HG03103 (cell line): Measurements from ENCODE around the gene PHOX2A.
"Not testable (repeated sequence)": the region's sequence is repeated elsewhere in the genome, so short reads cannot be mapped to it uniquely, and the experiment has no call there.

Experiments used
- ATAC-seq: cut with Tn5 transposase; IDR thresholded peaks from one replicate; pipeline ENCODE4 v1.9.1; 2021; ENCODE audit warnings: low read depth; ENCODE audit not compliant: unreplicated experiment

PHOX2A gene

DNA sequence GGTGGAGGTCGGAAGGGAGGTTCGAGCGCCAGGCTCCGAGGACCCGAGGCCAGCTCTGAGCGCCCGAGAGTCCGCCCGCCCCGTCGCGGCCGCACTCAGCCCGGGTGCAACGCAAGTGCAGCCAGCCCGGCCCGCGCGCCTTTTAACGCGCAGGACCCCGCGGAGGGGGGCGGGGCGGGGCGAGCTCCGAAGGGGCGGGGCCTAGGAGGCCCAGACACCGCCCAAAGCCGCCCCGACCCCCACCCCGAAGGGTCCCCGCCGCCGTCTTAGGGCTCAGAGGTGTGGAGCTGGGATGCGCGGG, at the start of gene PHOX2A:
Gene PHOX2A (minus strand): TSS at position 117 of the 301 bp plus-strand sequence. CDS start 172 bp downstream, outside the sequence.
- no peak for ATAC-seq

GRCh38 chr11:72293391-72293790, 49.4 kb upstream of the PHOX2A start:
- ATAC-seq: no peak

- ATAC-seq: no peak
Observed at GRCh38 chr11:72292106-72292785, 48.3 kb upstream of the PHOX2A start.

- ATAC-seq: not testable (repeated sequence)
Observed at GRCh38 chr11:72290741-72291140, 46.8 kb upstream of the PHOX2A start.

GRCh38 chr11:72287293-72287692, 43.3 kb upstream of the PHOX2A start:
- no peak for ATAC-seq

- no peak for ATAC-seq
Observed at GRCh38 chr11:72283947-72284346, 40.0 kb upstream of the PHOX2A start.

DNA sequence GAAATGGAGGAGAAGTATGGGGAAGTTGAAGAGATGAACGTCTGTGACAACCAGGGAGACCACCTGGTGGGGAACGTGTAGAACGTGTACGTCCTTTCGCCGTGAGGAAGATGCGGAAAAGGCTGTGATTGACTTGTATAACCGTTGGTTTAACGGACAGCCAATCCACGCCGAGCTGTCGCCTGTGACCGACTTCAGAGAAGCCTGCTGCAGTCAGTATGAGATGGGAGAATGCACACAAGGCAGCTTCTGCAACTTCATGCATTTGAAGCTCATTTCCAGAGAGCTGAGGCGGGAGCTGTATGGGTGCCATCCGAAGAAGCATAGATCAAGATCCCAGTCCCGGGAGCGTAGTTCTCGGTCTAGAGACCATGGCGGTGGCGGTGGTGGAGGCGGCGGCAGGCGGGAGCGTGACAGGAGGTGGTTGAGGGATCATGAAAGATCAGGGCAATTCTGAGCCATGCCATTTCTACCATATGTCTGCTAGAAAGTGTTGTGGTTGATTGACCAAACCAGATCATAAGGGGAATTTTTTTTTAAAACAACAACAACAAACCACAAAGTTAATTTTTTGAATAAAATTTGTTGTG, 36.8 kb upstream of the PHOX2A start:
- ATAC-seq: no peak

GRCh38 chr11:72280037-72280436, 36.1 kb upstream of the PHOX2A start:
- no peak for ATAC-seq

GRCh38 chr11:72278905-72279304, 34.9 kb upstream of the PHOX2A start:
- ATAC-seq: no peak

- ATAC-seq: no peak
Observed at GRCh38 chr11:72274435-72274834, 30.5 kb upstream of the PHOX2A start.

GRCh38 chr11:72271980-72272379, 28.0 kb upstream of the PHOX2A start:
- no peak for ATAC-seq

DNA sequence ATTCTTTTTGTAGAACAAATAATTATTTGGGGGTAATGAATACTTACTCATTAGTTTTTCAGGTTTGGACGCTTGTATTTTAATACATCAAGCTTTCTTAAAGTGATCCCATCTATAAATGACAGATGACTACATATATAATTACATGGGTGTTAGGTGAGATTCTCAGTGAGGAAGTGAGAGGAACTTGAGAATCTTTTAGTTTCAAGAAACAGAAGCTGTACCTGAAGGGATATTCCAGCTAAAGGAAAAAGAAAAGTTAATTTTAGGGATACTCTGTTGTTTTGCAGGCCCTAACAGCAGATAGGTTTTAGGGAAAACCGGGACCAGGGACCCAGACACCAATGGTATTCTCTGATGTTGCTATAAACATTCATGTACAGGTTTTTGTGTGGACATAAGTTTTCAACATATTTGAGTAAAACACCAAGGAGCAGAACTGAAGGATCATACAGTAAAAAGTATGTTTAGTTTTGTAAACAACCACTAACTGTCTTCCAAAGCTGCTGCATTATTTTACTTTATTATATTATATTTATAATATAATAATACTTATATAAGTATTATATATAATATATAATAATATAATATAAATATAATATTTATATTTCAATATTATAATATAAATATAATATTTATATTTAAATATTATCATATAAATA, 24.1 kb upstream of the PHOX2A start:
- ATAC-seq: no peak

DNA sequence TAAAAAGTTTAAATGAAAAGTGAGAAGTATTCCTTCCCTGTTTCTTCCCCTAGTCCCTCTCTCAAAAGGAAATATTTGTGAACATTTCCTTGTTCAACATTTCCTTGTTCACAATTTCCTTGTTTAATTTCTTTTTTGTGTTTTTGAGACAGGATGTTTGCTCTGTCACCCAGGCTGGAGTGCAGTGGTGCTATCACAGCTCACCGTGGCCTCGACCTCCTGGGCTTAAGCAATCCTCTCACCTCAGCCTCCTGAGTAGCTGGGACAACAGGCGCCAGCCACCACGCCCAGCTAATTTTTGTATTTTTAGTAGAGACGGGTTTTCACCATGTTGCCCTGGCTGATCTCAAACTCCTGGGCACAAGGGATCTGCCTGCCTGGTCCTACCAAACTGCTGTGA, 23.0 kb upstream of the PHOX2A start:
- ATAC-seq: not testable (repeated sequence)

DNA sequence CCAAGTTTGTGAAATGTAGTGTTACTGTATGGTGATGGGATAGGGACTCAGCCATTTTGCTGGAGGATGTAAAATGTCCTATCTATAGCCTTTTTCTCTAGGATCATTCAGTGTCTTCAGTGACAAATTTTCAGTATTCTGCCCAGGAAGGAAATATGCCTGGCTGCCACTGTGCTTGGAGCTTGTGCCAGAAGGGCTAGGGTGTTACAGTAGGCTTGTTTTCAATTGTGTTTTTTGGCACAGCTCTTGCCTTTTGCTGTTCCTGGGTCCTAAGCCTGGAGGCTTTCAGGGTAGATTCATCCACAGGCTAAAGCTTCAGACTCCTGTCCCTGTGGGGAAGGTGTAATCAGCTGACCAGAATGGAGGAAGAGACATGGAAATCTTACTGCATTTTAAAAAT, 22.0 kb upstream of the PHOX2A start:
- ATAC-seq: no peak

DNA sequence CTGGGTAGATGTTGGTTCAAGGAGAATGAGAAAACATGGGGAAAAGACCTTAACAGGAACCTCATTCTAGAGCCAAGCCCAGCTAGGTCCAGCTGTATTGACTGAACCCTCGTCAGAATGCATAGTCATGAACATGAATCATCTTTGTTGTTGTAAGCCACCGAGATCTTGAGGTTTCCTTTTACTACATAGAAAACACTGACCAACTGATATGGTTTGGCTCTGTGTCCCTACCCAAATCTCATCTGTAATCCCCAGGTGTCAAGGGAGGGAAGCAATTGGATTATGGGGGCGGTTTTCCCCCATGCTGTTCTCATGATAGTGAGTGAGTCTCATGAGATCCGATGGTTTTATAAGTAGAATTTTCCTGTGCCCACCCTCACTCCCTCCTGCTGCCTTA, 19.4 kb upstream of the PHOX2A start:
- ATAC-seq: no peak

DNA sequence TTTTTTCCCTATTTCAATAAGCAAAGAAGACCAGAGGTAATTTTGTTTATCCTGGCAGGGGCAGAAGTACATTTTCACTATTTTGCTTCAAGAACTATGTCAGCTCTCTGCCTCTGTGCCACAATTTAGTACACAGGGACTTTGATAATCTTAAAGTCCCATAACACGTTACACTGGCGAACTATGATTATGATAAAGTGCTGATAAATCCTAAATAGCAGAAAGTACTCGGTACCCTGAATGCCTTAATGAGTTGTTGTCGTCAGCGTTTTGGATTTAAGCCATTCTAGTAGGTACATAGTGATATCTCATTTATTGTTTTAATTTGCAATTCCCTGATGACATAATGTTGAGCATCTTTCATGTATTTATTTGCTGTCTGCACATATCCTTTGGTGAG, 16.6 kb upstream of the PHOX2A start:
- no peak for ATAC-seq

DNA sequence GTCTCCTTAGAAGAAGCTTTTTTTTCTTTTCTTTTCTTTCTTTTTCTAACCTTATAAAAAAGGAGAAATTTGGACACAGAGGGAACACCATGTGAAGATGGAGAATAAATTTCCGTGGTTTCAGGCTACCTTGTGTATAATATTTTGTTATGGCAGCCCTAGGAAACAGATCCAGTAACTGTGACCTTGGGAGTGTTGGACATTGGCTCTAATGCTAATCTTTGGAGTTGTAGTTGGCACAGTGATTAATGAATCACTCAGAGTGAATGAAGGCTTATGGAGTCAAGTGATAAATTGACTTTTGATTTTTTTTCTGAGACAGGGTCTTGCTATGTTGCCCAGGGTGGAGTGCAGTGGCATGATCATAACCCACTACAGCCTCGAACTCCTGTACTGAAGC, 15.5 kb upstream of the PHOX2A start:
- ATAC-seq: no peak

DNA sequence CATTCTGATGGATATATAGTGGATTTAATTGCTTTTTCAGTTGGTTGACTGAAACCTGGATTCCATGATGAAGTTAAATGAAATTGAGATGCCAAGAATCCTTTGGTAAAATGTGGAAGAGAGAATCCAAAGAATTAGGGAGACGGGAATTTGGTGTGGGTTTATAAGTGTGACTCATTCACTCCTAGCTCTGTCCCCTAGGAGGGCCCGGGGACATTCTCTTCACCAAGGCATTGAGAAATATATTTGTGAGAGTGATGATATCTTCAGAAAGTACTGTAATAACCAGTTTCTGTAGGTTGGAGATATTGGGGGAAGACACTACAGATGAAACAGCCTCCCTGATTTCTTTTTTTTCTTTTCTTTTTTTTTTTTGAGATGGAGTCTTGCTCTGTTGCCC, 13.6 kb upstream of the PHOX2A start:
- no peak for ATAC-seq

DNA sequence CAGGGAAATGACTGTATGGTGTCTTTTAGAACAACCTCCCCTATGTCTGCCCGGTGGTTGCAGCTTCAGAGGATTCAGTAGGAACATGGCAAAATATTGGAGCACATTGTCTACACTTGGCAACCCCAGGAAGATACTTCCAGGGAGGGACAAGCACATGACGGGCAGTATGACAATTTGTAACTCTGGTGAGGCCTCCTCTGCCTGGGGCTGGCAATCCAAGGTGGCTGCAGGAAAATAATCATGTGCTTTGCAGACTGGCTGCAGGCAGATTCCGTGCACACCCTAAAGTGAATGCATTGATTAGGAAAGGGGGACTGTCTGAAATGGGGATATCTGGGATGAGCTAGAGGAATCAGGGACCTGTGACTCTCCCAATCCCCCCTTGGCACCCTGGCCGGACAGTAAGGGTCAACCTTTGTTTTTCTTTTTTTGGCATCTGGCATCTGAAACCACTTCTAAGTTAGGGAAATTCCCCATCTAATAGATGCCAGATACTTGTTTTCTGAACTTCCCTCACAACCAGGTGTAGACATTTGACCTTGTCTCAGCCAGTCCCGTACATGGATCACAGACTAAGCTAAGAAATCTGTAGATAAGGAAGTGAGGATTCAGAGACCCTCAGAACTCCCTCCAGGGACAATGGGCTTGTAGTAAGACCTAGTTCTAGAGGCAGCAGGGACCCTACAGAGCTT, 10.5 kb upstream of the PHOX2A start:
- ATAC-seq: no peak

DNA sequence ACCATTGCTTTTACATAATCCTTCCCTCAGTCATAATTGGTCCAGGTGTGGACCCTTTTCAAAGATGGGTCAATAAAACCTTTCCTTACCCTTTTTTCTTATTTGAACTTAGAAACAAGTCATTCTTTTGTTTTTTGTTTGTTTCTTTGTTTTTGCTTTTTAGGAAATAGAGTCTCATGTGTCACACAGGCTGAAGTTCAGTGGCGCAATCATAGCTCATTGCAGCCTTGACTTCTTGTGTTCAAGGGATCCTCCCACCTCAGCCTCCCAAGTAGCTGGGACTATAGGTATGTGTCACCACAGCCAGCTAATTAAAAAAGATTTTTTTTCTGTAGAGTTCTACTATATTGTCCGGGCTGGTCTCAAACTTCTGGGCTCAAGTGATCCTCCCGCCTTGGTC, 9.4 kb upstream of the PHOX2A start:
- ATAC-seq: no peak

GRCh38 chr11:72251614-72252013, 7.6 kb upstream of the PHOX2A start:
- no peak for ATAC-seq
